Measurements from ENCODE around the gene KCTD16.

Gene KCTD16

DNA sequence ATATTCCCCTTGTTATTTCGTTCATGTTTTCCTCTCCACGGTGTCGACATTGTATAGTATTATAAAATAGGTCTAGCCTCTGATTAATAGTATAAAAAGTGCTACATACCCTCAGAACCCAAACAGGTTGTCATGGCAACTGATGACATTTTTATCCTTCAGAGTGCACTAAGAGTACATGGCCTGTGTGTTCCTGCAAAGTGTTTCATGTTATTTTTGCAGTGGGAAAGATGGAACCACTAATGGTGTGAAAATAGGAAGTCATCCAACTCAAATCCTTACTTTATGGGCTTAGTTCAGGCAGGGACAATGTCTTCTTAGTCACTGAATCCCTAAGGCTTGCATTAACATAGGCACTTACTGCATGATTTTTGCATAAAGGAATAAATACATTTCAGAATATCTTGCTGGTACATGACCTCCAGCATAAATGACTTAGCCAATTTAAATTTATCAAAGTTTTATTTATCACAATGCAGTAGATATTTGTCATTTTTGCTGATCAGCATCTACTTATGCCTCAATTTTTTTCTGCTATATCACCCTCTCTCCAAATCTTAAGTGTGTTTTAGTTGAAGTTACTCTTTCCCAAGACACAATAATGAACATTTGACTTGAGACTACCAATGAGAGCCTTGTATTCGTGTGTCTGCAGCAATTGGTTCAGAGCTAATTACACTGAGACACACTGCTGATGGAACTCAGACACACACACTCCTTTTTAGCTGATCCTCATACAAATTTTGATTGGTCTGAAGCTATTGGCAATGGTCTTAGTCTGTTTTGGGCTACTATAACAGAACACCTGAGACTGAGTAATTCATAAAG lies 243.7 kb downstream of the KCTD16 start:
- DNase-seq (ENCODE audit: extremely low read depth, insufficient read length), result no peak

GRCh38 chr5:144416196-144416595 lies 245.5 kb downstream of the KCTD16 start:
- TF ChIP-seq, protein P1, sequence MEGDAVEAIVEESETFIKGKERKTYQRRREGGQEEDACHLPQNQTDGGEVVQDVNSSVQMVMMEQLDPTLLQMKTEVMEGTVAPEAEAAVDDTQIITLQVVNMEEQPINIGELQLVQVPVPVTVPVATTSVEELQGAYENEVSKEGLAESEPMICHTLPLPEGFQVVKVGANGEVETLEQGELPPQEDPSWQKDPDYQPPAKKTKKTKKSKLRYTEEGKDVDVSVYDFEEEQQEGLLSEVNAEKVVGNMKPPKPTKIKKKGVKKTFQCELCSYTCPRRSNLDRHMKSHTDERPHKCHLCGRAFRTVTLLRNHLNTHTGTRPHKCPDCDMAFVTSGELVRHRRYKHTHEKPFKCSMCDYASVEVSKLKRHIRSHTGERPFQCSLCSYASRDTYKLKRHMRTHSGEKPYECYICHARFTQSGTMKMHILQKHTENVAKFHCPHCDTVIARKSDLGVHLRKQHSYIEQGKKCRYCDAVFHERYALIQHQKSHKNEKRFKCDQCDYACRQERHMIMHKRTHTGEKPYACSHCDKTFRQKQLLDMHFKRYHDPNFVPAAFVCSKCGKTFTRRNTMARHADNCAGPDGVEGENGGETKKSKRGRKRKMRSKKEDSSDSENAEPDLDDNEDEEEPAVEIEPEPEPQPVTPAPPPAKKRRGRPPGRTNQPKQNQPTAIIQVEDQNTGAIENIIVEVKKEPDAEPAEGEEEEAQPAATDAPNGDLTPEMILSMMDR (IDR thresholded peaks at IDR 0.05; ENCODE audit: insufficient read depth, low read length, poor library complexity, severe bottlenecking), result no peak
- DNase-seq (ENCODE audit: extremely low read depth, insufficient read length), result no peak
- no peak overlapping the region for H3K4me3 ChIP-seq (replicated peaks; ENCODE audit: low read depth, low read length)
- H3K27me3 ChIP-seq (replicated peaks; ENCODE audit: control insufficient read depth, insufficient read depth, low read length), result no peaks in the 10 kb centered on the region
- H3K36me3 ChIP-seq (ENCODE audit: control insufficient read depth, insufficient read depth, low read length), result no peaks in the 10 kb centered on the region

More for the DNA sequence above, 243.7 kb downstream of the KCTD16 start:
- no peaks in the 10 kb centered on the region for H3K36me3 ChIP-seq (ENCODE audit: control insufficient read depth, insufficient read depth, low read length)
- TF ChIP-seq, protein P1 (IDR thresholded peaks at IDR 0.05; ENCODE audit: insufficient read depth, low read length, poor library complexity, severe bottlenecking), result no peak
- H3K27me3 ChIP-seq (replicated peaks; ENCODE audit: control insufficient read depth, insufficient read depth, low read length), result no peaks in the 10 kb centered on the region
- H3K4me3 ChIP-seq (replicated peaks; ENCODE audit: low read depth, low read length), result no peak overlapping the region

GRCh38 chr5:144418719-144419118 lies 248.0 kb downstream of the KCTD16 start:
- no peak for DNase-seq (ENCODE audit: extremely low read depth, insufficient read length)
- TF ChIP-seq, protein P1 (IDR thresholded peaks at IDR 0.05; ENCODE audit: insufficient read depth, low read length, poor library complexity, severe bottlenecking), result no peak
- no peaks in the 10 kb centered on the region for H3K36me3 ChIP-seq (ENCODE audit: control insufficient read depth, insufficient read depth, low read length)
- H3K4me3 ChIP-seq (replicated peaks; ENCODE audit: low read depth, low read length), result no peak overlapping the region
- no peaks in the 10 kb centered on the region for H3K27me3 ChIP-seq (replicated peaks; ENCODE audit: control insufficient read depth, insufficient read depth, low read length)

GRCh38 chr5:144421411-144421810 lies 250.7 kb downstream of the KCTD16 start:
- no peak overlapping the region for H3K4me3 ChIP-seq (replicated peaks; ENCODE audit: low read depth, low read length)
- DNase-seq (ENCODE audit: extremely low read depth, insufficient read length), result no peak
- no peaks in the 10 kb centered on the region for H3K36me3 ChIP-seq (ENCODE audit: control insufficient read depth, insufficient read depth, low read length)
- TF ChIP-seq, protein P1 (IDR thresholded peaks at IDR 0.05; ENCODE audit: insufficient read depth, low read length, poor library complexity, severe bottlenecking), result no peak
- H3K27me3 ChIP-seq (replicated peaks; ENCODE audit: control insufficient read depth, insufficient read depth, low read length), result no peaks in the 10 kb centered on the region; the same call in 1 of the 2 replicates

DNA sequence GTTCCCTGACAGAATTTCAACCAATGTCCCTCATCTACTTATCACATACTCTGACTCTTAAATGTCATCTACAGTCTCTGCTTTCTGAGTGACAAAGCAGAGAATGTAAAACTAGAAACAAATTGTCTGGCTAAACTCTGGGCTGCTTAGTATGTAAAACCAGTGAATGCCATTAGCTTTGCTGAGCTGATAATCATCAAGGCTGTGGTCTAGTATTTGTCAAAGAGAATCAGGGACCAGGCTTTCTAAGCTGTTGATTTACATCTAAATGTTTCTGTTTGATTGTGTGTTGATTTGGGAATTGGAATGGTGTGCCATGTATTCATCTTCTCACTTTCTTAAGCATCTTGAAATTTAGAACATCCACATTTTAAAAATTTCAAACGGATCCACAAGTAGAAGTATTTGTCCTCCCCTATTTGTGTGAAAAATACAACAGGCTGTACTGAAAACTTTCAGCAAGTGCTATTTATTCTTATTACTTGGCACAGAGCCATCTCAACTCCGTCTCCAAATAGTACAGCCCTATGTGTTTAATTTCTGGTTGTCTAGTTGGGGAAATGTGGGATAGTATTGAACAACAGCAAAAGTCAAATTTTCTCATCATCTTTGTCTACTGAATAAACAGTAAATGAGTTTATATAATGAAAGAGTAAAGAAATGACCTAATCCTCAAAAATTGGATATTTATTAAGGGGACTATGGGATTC lies 251.5 kb downstream of the KCTD16 start:
- no peak for DNase-seq (ENCODE audit: extremely low read depth, insufficient read length)

More for the DNA sequence above, 251.5 kb downstream of the KCTD16 start:
- TF ChIP-seq, protein P1 (IDR thresholded peaks at IDR 0.05; ENCODE audit: insufficient read depth, low read length, poor library complexity, severe bottlenecking), result no peak
- Histone ChIP-seq H3K4me3 (replicated peaks; ENCODE audit: low read depth, low read length) (no peak overlapping the region), H3K36me3 (ENCODE audit: control insufficient read depth, insufficient read depth, low read length) (no peaks in the 10 kb centered on the region), H3K27me3 (replicated peaks; ENCODE audit: control insufficient read depth, insufficient read depth, low read length) (no peaks in the 10 kb centered on the region; the same call in 1 of the 2 replicates)
